Uterus (tissue), 2 donors: Measurements from ENCODE around the gene CERS6.

Experiments used
- CTCF ChIP-seq, 4 experiments: fragments of 200-600 bp in 2 of 4; fragments of 450-650 bp in 2 of 4; sonication (generic) in 2 of 4; IDR thresholded peaks; one replicate each; pipeline ENCODE4 v1.5.1; 2016 to 2019; ENCODE audit warnings: antibody characterized with exemption in 4 of 4, mild to moderate bottlenecking in 2 of 4, moderate library complexity in 1 of 4
- POLR2A ChIP-seq, 2 donors: fragments of 450-650 bp; IDR thresholded peaks; one replicate each; pipeline ENCODE4 v1.6.1; 2016; ENCODE audit warnings: antibody characterized with exemption in 2 of 2, mild to moderate bottlenecking in 1 of 2, moderate library complexity in 1 of 2

DNA sequence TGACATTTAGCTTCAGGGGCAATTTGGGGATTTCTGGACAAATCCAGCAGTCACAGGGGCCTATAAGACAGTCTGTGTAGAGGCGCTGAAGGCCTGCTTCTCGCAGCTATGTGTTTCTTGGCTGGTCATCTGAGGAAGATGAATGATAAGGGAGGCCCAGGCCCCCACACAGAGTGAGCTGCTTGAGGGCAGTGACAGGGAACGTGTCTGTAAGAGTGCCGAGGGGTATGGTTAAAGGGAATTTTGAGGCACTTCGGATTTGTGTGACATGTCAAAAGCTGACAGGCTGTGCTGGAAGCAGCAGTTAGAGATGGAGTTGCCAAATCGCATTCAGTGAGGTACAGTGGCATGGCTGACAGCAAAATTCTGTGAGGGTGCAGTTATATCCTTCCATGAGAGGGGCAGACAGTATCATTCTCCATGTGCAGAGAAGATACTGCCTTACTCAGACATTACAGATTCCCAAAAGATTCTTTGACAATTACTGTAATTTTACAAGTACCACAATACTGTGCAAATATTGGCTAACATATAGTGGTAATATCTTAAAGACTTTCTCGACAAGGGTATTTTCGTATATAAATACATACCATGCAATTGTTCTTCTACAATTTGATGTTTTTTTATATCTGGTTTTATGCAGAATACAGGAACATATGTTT, 74.0 kb downstream of the CERS6 start:
- TF ChIP-seq POLR2A (IDR thresholded peaks at IDR 0.05) (no peak), CTCF (IDR thresholded peaks at IDR 0.05) (no peak)
